ENCODE results near the gene RPS6KA2. TPM values are rescaled to one million over a fixed set of nuclear protein-coding genes. Genes with fewer than 3 reads are reported as not detected.

Gene RPS6KA2
- total RNA-seq, 1 experiment from 2014 or later = 12.3 TPM

- Histone ChIP-seq H2BK12ac (ENCODE audit: insufficient read length, low read depth, low read length) (no peak overlapping the region), H3K27me3 (ENCODE audit: insufficient read depth, low read length) (no peaks in the 10 kb centered on the region), H2BK120ac (ENCODE audit: low read depth, low read length, poor library complexity, severe bottlenecking) (no peak overlapping the region), H2AFZ (ENCODE audit: low read length) (no peak overlapping the region), H4K20me1 (ENCODE audit: control insufficient read depth, insufficient read depth, insufficient read length) (no peaks in the 10 kb centered on the region), H4K91ac (ENCODE audit: insufficient read length, low read depth, low read length) (no peak overlapping the region), H3K27ac (ENCODE audit: insufficient read length, low read depth, low read length) (no peak overlapping the region), H3K23ac (ENCODE audit: insufficient read length, low read depth, low read length) (no peak overlapping the region), H4K5ac (ENCODE audit: insufficient read length, low read depth, low read length) (no peak overlapping the region), H3K56ac (ENCODE audit: insufficient read length, low read depth, low read length) (no peak overlapping the region), H3K9me3 (ENCODE audit: control insufficient read depth, low read depth, low read length) (no peaks in the 10 kb centered on the region), H3K79me1 (ENCODE audit: insufficient read depth, low read depth, low read length, poor library complexity, severe bottlenecking) (no peaks in the 10 kb centered on the region), H3K4ac (ENCODE audit: low read depth, low read length) (no peak overlapping the region), H3K18ac (ENCODE audit: insufficient read length, low read depth, low read length) (no peak overlapping the region), H3K9ac (ENCODE audit: extremely low read depth, insufficient read length, low read length) (no peak overlapping the region), H2BK15ac (ENCODE audit: low read depth, low read length) (no peak overlapping the region), H2AK5ac (ENCODE audit: insufficient read length, low read length) (no peak overlapping the region), H3K23me2 (ENCODE audit: insufficient read length, low read depth, low read length, poor library complexity, severe bottlenecking) (no peaks in the 10 kb centered on the region), H3K14ac (ENCODE audit: insufficient read depth, low read length) (no peak overlapping the region), H4K8ac (replicated peaks; ENCODE audit: insufficient read length, low read depth, low read length) (no peak overlapping the region), H3K4me1 (ENCODE audit: insufficient read depth, low read length) (no peaks in the 10 kb centered on the region), H2BK5ac (ENCODE audit: insufficient read length, low read length) (no peak overlapping the region), H2BK20ac (ENCODE audit: low read depth, low read length, poor library complexity, severe bottlenecking) (no peak overlapping the region), H3K4me2 (ENCODE audit: insufficient read depth, insufficient read length, low read length) (no peak overlapping the region), H3K79me2 (ENCODE audit: insufficient read depth, low read length) (no peaks in the 10 kb centered on the region), H3T11ph (ENCODE audit: low read length) (no peak overlapping the region)
- H3K4me3 Mint-ChIP-seq = no peak overlapping the region
- H3K4me1 Mint-ChIP-seq = no peaks in the 10 kb centered on the region
- WGBS (ENCODE audit: extremely low coverage, insufficient read length, low lambda C conversion rate) = no CpG with 5 or more reads among the region's 9 CpGs
- H3K36me3 Mint-ChIP-seq (ENCODE audit: insufficient read depth in 1 of 3, low read depth in 3 of 3) = peaks cover 0 to 2% (median 0%) of the 10 kb centered on the region in 3 experiments; a peak in 4 of 7 replicates
- no peak for DNase-seq
- H3K9me3 Mint-ChIP-seq = no peaks in the 10 kb centered on the region
- H3K27me3 Mint-ChIP-seq (ENCODE audit: low read depth) = no peaks in the 10 kb centered on the region
- H3K27ac Mint-ChIP-seq = no peak overlapping the region
- no peak for TF ChIP-seq CTCF (conservative IDR thresholded peaks at IDR 0.05)
Measured at GRCh38 chr6:166466178-166467122, 160.6 kb downstream of the RPS6KA2 start.
